DOHH2 (cell line): Measurements from ENCODE around the gene PRDM16.
A peak's percentile ranks its signal among the peaks of the same experiment; 100 is the strongest.

Experiments
- H3F3A ChIP-seq: fragments of 200-600 bp; sonication (generic), shearing (Covaris generic); 2 replicates; pipeline ENCODE4 v1.6.0; 2016; ENCODE audit warnings: antibody characterized with exemption, mild to moderate bottlenecking; ENCODE audit not compliant: control insufficient read depth, insufficient read depth
- H3K27ac ChIP-seq: fragments of 200-600 bp; sonication (generic); 2 replicates; pipeline ENCODE4 v1.5.1; 2014; ENCODE audit warnings: low read depth, mild to moderate bottlenecking, low read length, moderate library complexity
- H3K27me3 ChIP-seq: fragments of 200-600 bp; sonication (generic); 2 replicates; pipeline ENCODE4 v1.6.1; 2014; ENCODE audit warnings: mild to moderate bottlenecking, low read length, mixed read lengths; ENCODE audit not compliant: control insufficient read depth
- H3K36me3 ChIP-seq: fragments of 200-600 bp; sonication (generic); 2 replicates; pipeline ENCODE4 v1.6.1; 2014; ENCODE audit warnings: mild to moderate bottlenecking, low read length, moderate library complexity, mixed read lengths; ENCODE audit not compliant: control insufficient read depth
- H3K4me1 ChIP-seq: fragments of 200-600 bp; sonication (generic); 2 replicates; pipeline ENCODE4 v1.6.1; 2014; ENCODE audit warnings: mild to moderate bottlenecking, low read length, mixed read lengths; ENCODE audit not compliant: control insufficient read depth
- H3K4me2 ChIP-seq: fragments of 200-600 bp; sonication (generic); 2 replicates; pipeline ENCODE4 v1.6.0; 2014; ENCODE audit warnings: mild to moderate bottlenecking, low read length, moderate library complexity
- H3K4me3 ChIP-seq: fragments of 200-600 bp; sonication (generic); 2 replicates; pipeline ENCODE4 v1.5.1; 2014; ENCODE audit warnings: mild to moderate bottlenecking, low read length, mixed read lengths
- H3K79me2 ChIP-seq: fragments of 200-600 bp; sonication (generic); 2 replicates; pipeline ENCODE4 v1.6.1; 2014; ENCODE audit warnings: mild to moderate bottlenecking, low read length, mixed read lengths; ENCODE audit not compliant: control insufficient read depth
- H3K9me2 ChIP-seq: fragments of 200-600 bp; sonication (generic); replicated peaks from 2 replicates; pipeline ENCODE4 v1.6.1; 2014; ENCODE audit warnings: mild to moderate bottlenecking, low read length, mixed read lengths; ENCODE audit not compliant: control insufficient read depth
- H3K9me3 ChIP-seq: fragments of 200-600 bp; sonication (generic); 2 replicates; pipeline ENCODE4 v1.6.1; 2014; ENCODE audit warnings: antibody characterized with exemption, low read length, mixed read lengths; ENCODE audit not compliant: control insufficient read depth, insufficient read depth
- H4K20me1 ChIP-seq: fragments of 200-600 bp; sonication (generic); 2 replicates; pipeline ENCODE4 v1.6.0; 2014; ENCODE audit warnings: low read depth, mild to moderate bottlenecking, antibody characterized with exemption, low read length, moderate library complexity; ENCODE audit not compliant: control insufficient read depth, insufficient read depth
- EZH2phosphoT487 ChIP-seq: fragments of 200-600 bp; sonication (generic); IDR thresholded peaks from 2 replicates; pipeline ENCODE4 v1.6.1; 2017; ENCODE audit warnings: borderline replicate concordance, mild to moderate bottlenecking, antibody characterized with exemption, low read length, moderate library complexity, mixed read lengths
- TF ChIP-seq, protein P1 (sequence below): fragments of 200-600 bp; sonication (generic); IDR thresholded peaks from one replicate; pipeline ENCODE4 v1.5.1; 2014; ENCODE audit warnings: antibody characterized with exemption, mild to moderate bottlenecking, low read depth, low read length; ENCODE audit not compliant: poor library complexity, severe bottlenecking

Gene PRDM16

DNA sequence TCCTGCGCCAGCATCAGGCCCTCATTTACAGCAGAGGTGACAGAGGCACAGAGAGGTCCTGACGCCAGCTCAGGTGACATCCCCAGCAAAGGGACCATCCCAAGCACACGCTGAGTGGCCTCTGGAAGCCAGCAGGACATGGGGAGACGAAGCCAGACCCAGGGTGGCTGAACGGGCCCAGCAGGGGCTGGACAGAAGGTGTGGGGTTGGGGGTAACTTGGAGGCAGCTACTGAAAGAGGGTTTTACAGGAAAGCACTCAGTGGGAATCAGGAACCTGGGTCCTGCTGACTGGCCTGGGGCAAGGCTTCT, 383.8 kb downstream of the PRDM16 start:
- peaks cover 4% of the 10 kb centered on the region for H3K27me3 ChIP-seq
- H3K9me2 ChIP-seq: no peaks in the 10 kb centered on the region
- no peak overlapping the region for H3K4me3 ChIP-seq
- H3K4me1 ChIP-seq: peaks cover 11% of the 10 kb centered on the region; the same call in 1 of the 2 replicates
- 0 out of 2 replicates have a peak, but pooled peaks cover 3% of the 10 kb centered on the region for H4K20me1 ChIP-seq
- H3K4me2 ChIP-seq: no peak overlapping the region
- no peaks in the 10 kb centered on the region for H3K79me2 ChIP-seq
- TF ChIP-seq, protein P1, sequence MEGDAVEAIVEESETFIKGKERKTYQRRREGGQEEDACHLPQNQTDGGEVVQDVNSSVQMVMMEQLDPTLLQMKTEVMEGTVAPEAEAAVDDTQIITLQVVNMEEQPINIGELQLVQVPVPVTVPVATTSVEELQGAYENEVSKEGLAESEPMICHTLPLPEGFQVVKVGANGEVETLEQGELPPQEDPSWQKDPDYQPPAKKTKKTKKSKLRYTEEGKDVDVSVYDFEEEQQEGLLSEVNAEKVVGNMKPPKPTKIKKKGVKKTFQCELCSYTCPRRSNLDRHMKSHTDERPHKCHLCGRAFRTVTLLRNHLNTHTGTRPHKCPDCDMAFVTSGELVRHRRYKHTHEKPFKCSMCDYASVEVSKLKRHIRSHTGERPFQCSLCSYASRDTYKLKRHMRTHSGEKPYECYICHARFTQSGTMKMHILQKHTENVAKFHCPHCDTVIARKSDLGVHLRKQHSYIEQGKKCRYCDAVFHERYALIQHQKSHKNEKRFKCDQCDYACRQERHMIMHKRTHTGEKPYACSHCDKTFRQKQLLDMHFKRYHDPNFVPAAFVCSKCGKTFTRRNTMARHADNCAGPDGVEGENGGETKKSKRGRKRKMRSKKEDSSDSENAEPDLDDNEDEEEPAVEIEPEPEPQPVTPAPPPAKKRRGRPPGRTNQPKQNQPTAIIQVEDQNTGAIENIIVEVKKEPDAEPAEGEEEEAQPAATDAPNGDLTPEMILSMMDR: no peak
- TF ChIP-seq EZH2phosphoT487: no peak
- H3F3A ChIP-seq: no peaks in the 10 kb centered on the region
- H3K36me3 ChIP-seq: no peaks in the 10 kb centered on the region
- no peak overlapping the region for H3K27ac ChIP-seq
- 0 out of 2 replicates have a peak, but pooled peaks cover 2% of the 10 kb centered on the region for H3K9me3 ChIP-seq

DNA sequence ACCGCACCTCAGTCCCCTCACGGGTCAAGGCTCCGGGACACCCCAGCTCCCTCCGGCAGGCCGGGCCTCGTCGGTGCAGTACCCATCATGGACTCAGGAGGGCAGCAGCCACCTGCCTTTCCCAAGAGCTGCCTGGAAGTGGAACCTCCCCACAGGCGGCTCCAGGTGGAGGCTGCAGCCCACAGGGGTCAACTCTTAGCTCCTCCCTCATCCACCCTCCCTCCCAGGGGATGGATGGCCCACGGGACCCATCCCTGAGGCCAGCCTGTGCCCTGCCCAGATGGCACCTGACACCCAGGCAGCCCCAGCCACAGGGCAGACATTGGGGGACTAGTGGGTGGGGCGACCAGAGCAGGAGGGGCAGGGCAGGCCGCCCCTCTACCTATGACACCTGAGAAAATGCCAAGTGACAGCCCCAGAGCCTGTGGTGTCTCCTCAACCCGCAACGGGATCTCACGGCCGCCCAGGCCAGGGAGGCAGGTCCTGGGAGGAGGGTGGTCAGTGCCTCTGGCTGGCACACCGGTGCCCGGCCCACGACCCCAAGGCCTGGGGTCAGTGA, 384.3 kb downstream of the PRDM16 start:
- H3K27me3 ChIP-seq: peaks cover 4% of the 10 kb centered on the region
- peaks cover 11% of the 10 kb centered on the region; the same call in 1 of the 2 replicates for H3K4me1 ChIP-seq
- no peaks in the 10 kb centered on the region for H3K9me2 ChIP-seq
- no peaks in the 10 kb centered on the region for H3K79me2 ChIP-seq
- H3K4me2 ChIP-seq: no peak overlapping the region
- H3K4me3 ChIP-seq: no peak overlapping the region
- H4K20me1 ChIP-seq: 0 out of 2 replicates have a peak, but pooled peaks cover 3% of the 10 kb centered on the region
- no peaks in the 10 kb centered on the region for H3F3A ChIP-seq
- H3K36me3 ChIP-seq: no peaks in the 10 kb centered on the region
- TF ChIP-seq EZH2phosphoT487: no peak
- TF ChIP-seq, protein P1: peak; percentile 90
- H3K9me3 ChIP-seq: no peaks in the 10 kb centered on the region
- H3K27ac ChIP-seq: no peak overlapping the region

DNA sequence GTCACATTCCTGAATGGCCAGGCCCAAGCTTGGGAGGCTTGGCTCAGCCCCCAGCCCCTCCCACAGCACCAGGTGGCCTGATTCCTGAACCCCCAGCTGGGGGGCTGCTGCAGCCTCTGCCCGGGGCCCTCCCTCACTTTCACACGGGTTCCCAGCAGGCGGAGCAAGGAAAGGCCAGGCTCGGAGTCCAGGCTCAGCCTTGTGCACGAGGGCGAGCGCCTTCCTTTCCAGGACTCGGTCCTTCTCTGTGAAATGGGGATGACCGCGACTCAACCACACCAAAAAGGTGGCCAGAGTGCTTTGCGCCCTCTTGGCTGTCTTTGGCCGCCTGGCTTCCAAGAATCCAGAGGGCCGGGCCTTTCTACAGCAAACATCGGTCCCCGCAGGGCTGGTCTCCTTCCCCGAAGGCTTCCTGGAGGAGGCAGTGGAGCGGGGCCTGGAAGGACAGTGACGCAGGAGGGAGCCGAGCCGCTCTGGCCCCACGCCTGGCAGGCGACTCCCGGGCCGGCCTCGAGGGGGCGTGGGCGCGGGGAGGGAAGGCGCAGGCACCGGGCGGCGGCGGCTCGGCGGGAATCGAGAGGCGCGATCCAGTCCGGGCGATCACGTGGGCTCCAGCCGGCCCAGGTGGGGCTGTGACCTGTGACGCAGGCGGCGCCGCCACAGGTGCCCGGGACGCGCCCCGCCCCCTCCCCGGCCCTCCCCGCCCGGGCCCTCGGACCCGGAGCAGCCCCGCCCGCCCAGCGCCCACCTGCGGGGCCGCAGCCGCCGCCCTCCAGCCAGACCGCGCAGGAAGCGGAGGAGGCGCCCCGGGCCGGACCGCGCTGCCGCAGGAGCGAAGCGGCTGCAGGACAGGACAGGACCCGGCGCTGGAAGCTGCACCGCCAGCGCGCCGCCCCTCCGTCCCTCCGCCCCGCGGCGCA, 385.1 kb downstream of the PRDM16 start, which contains the start of gene ARHGEF16:
Gene ARHGEF16 (plus strand): TSS at position 775 of the 920 bp plus-strand sequence. CDS start 8,420 bp downstream, outside the sequence.
- Histone ChIP-seq H3K36me3 (no peaks in the 10 kb centered on the region), H4K20me1 (0 out of 2 replicates have a peak, but pooled peaks cover 3% of the 10 kb centered on the region), H3F3A (no peaks in the 10 kb centered on the region), H3K27ac (no peak within 1 kb of the TSS), H3K9me2 (no peaks in the 10 kb centered on the region), H3K9me3 (no peaks in the 10 kb centered on the region), H3K79me2 (no peaks in the 10 kb centered on the region), H3K27me3 (peaks cover 4% of the 10 kb centered on the region), H3K4me2 (peak within 1 kb of the TSS; percentile 58), H3K4me3 (peak within 1 kb of the TSS; percentile 49), H3K4me1 (peaks cover 11% of the 10 kb centered on the region; the same call in 1 of the 2 replicates)
- TF ChIP-seq, protein P1: no peak
- TF ChIP-seq EZH2phosphoT487: no peak
